ENCODE measurements around the gene DEPDC5.

GRCh38 chr22:31773416-31773815 lies 19.6 kb downstream of the DEPDC5 start:
- TF ChIP-seq POLR2AphosphoS5 (IDR thresholded peaks at IDR 0.05; ENCODE audit: borderline replicate concordance, low read depth, low read length) (no peak), EZH2 (IDR thresholded peaks at IDR 0.05) (no peak)

All from SK-N-MC (cell line).